ENCODE data around the gene ZCCHC9.

DNA sequence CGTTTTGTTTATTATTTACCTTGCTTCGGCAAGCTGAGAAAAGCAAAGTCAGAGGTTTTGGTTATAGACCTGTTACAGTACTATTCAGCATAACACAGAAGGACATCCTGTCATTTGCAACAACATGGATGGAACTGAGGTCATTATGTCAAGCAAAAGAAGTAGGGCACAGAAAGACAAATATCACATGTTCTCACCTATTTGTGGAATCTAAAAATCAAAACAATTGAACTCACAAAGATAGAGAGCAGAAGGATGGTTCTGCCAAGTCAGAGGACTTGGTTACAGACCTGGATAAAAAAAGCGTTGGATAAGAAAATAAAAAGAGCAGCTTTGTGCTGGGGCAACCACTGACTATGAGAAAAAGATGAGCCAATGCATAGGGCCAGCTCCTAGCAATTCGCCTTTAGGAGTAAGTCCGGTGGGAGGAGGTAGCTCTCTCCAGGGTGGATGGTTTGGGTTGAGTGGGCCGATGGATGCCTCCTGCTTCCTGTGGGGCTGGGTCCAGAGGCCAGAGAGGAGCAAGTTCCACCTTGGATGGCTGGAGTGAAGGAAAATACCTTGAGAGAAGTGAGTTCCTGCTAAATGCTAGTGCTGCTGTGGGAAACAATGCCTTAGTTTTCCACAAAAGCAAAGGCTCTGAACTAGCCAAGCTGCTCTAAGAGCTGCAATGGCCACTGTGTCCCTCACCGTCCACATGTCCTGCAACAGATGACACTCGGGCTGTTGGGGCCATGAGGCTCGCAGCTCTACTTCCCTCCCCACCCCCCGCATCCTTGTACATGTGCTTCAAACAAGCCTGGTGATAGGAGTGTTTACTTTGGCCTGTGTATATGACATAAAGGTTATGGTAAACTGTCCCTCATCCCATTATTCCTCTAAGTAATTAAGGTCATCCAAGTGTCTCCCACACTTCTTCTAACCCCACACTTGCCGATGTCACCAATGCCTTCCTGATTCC, 54.2 kb downstream of the ZCCHC9 start:
- TF ChIP-seq, protein P1, sequence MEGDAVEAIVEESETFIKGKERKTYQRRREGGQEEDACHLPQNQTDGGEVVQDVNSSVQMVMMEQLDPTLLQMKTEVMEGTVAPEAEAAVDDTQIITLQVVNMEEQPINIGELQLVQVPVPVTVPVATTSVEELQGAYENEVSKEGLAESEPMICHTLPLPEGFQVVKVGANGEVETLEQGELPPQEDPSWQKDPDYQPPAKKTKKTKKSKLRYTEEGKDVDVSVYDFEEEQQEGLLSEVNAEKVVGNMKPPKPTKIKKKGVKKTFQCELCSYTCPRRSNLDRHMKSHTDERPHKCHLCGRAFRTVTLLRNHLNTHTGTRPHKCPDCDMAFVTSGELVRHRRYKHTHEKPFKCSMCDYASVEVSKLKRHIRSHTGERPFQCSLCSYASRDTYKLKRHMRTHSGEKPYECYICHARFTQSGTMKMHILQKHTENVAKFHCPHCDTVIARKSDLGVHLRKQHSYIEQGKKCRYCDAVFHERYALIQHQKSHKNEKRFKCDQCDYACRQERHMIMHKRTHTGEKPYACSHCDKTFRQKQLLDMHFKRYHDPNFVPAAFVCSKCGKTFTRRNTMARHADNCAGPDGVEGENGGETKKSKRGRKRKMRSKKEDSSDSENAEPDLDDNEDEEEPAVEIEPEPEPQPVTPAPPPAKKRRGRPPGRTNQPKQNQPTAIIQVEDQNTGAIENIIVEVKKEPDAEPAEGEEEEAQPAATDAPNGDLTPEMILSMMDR (optimal IDR thresholded peaks at IDR 0.05 in 1 of 3, IDR thresholded peaks at IDR 0.05 in 1 of 3, conservative IDR thresholded peaks at IDR 0.05 in 1 of 3; ENCODE audit: extremely low read depth in 1 of 3, insufficient read depth in 2 of 3, low read length in 3 of 3) = no peak
- TF ChIP-seq EZH2 (IDR thresholded peaks at IDR 0.05; ENCODE audit: low read length) = no peak
